Fibroblast of lung (primary cell): ENCODE data around the gene ATG2A. TPM values are rescaled to one million over a fixed set of nuclear protein-coding genes. Genes with fewer than 3 reads are reported as not detected.
A peak's percentile ranks its signal among the peaks of the same experiment; 100 is the strongest.

Source experiments
- DNase-seq, 2 donors: peaks; one replicate each; pipeline versions ENCODE4 v3.0.0 to v3.0.0-alpha.2; 2010; ENCODE audit warnings: low read depth in 2 of 2
- H2AFZ ChIP-seq: 2 replicates; pipeline ENCODE4 v1.5.1; 2012; ENCODE audit warnings: low read length, control low read depth, inconsistent platforms
- H3K27ac ChIP-seq: 2 replicates; pipeline ENCODE4 v1.5.1; 2011; ENCODE audit warnings: low read length, control low read depth; ENCODE audit not compliant: insufficient read depth
- H3K27me3 ChIP-seq: 2 replicates; pipeline ENCODE4 v1.5.1; 2011; ENCODE audit warnings: mild to moderate bottlenecking, low read length; ENCODE audit not compliant: control insufficient read depth, insufficient read depth
- H3K36me3 ChIP-seq: 2 replicates; pipeline ENCODE4 v1.5.1; 2011; ENCODE audit warnings: low read length; ENCODE audit not compliant: control insufficient read depth, insufficient read depth
- H3K4me1 ChIP-seq: 2 replicates; pipeline ENCODE4 v1.5.1; 2011; ENCODE audit warnings: low read length; ENCODE audit not compliant: control insufficient read depth, insufficient read depth; ENCODE audit errors: extremely low read depth
- H3K4me2 ChIP-seq: 2 replicates; pipeline ENCODE4 v1.5.1; 2011; ENCODE audit warnings: low read length, control low read depth; ENCODE audit not compliant: insufficient read depth; ENCODE audit errors: extremely low read depth
- H3K4me3 ChIP-seq, 4 experiments: fragments of 200-600 bp in 1 of 4; sonication (generic) in 1 of 4; replicated peaks in 1 of 4; 2 replicates each; pipeline ENCODE4 v1.5.1; 2011 to 2016; ENCODE audit warnings: low read length in 4 of 4, low read depth in 3 of 4, mild to moderate bottlenecking in 3 of 4, control low read depth in 2 of 4, inconsistent platforms in 1 of 4, mixed read lengths in 1 of 4; ENCODE audit not compliant: insufficient read depth in 1 of 4; ENCODE audit errors: control extremely low read depth in 1 of 4
- H3K79me2 ChIP-seq: 2 replicates; pipeline ENCODE4 v1.5.1; 2012; ENCODE audit warnings: mild to moderate bottlenecking, low read length, inconsistent platforms; ENCODE audit not compliant: control insufficient read depth, insufficient read depth
- H3K9ac ChIP-seq: 2 replicates; pipeline ENCODE4 v1.5.1; 2011; ENCODE audit warnings: mild to moderate bottlenecking, low read length, control low read depth; ENCODE audit not compliant: insufficient read depth
- H3K9me3 ChIP-seq: 2 replicates; pipeline ENCODE4 v1.5.1; 2012; ENCODE audit warnings: low read depth, low read length; ENCODE audit not compliant: control insufficient read depth, insufficient read depth
- H4K20me1 ChIP-seq: 2 replicates; pipeline ENCODE4 v1.5.1; 2011; ENCODE audit warnings: low read length; ENCODE audit not compliant: control insufficient read depth, insufficient read depth; ENCODE audit errors: extremely low read depth
- CTCF ChIP-seq, 2 donors: IDR thresholded peaks in 1 of 2; conservative IDR thresholded peaks in 1 of 2; 1 replicate in 1 of 2; 2 replicates in 1 of 2; pipeline ENCODE4 v1.5.1; 2011 to 2012; ENCODE audit warnings: low read length in 2 of 2, control low read depth in 1 of 2, inconsistent platforms in 1 of 2, low read depth in 1 of 2, mild to moderate bottlenecking in 1 of 2
- EZH2 ChIP-seq: IDR thresholded peaks from 2 replicates; pipeline ENCODE4 v1.5.1; 2012; ENCODE audit warnings: low read length, control low read depth, mild to moderate bottlenecking; ENCODE audit errors: missing control alignments
- polyA plus RNA-seq, 2 donors: library from polyadenylated mRNA; depleted of rRNA in 1 of 2; stranded (reverse) in 1 of 2; unstranded in 1 of 2; fragments of >200 nt; gene quantifications; 2 replicates each; pipeline ENCODE4 v1.2.1, GENCODE V29; 2011 to 2012; ENCODE audit warnings: missing spikeins in 1 of 2
- total RNA-seq: library from RNA; depleted of rRNA; stranded (reverse); fragments of >200 nt; gene quantifications from 2 replicates; pipeline ENCODE4 v1.2.1, GENCODE V29; 2014

ATG2A gene
- total and polyA plus RNA-seq, 2 donors (not counting 1 experiment from before 2014, with no cell fraction given) = 3.1 to 9.9 TPM

DNA sequence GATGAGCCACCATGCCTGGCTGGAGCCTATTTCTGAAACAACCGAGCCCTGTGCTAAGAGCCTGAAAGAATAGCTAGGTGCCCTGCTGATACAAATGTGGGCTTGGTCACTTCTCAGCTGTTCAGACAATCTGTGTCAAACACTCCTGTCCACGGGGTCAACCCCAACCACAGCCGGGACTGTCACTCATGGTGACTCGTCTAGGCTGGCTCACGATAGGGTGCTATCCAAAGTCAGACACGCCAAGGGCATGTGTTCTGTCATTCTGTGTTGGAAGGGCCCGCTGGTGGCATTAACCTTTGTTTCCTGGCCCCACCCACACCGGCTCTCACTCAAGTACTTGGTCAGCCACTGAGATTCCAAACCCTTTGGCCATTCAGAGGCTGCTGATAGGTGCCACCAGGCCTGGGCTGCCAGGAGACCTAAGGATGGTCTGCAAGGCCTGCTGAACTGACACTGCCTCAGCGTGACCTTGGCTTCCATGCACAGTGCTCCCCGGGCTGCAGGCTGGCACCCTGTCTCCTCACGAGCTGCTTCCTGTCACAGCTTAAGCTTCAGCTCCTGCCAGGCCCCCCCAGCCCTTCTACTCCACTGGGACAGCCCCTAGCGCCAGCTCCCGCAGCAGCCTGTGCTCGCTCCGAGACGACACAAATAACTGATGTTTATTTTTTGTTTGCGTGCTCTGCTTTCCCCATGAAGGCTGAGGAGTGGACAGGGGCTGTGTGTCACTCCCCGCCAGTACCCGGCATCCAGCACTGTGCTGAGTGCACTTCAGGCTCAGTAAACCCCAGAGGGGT is 58.3 kb downstream of the ATG2A start:
- Histone ChIP-seq H2AFZ (no peak overlapping the region), H3K79me2 (peaks cover 79% of the 10 kb centered on the region), H3K9me3 (no peaks in the 10 kb centered on the region), H4K20me1 (no peaks in the 10 kb centered on the region), H3K27ac (peak overlapping the region; percentile 22), H3K4me3 (no peak overlapping the region), H3K36me3 (peaks cover 44% of the 10 kb centered on the region), H3K4me1 (peaks cover 54% of the 10 kb centered on the region), H3K27me3 (no peaks in the 10 kb centered on the region), H3K4me2 (no peak overlapping the region), H3K9ac (no peak overlapping the region)
- no peak for DNase-seq
- no peak for TF ChIP-seq EZH2

GRCh38 chr11:64857485-64857884 is 59.5 kb downstream of the ATG2A start:
- Histone ChIP-seq H3K79me2 (peaks cover 73% of the 10 kb centered on the region), H3K27me3 (no peaks in the 10 kb centered on the region), H3K4me1 (peaks cover 44% of the 10 kb centered on the region), H3K4me3 (no peak overlapping the region), H3K36me3 (peaks cover 52% of the 10 kb centered on the region), H3K9me3 (no peaks in the 10 kb centered on the region), H3K9ac (no peak overlapping the region), H4K20me1 (no peaks in the 10 kb centered on the region), H3K27ac (peak overlapping the region; percentile 47), H3K4me2 (no peak overlapping the region), H2AFZ (no peak overlapping the region)
- no peak for DNase-seq
- TF ChIP-seq CTCF (conservative IDR thresholded peaks at IDR 0.05 in 1 of 2, IDR thresholded peaks at IDR 0.05 in 1 of 2; ENCODE audit: low read depth in 1 of 2, low read length in 2 of 2) (no peak), EZH2 (no peak)

- Histone ChIP-seq H3K9ac (peak overlapping the region; percentile 39), H3K27ac (peak overlapping the region; percentile 98), H3K36me3 (peaks cover 56% of the 10 kb centered on the region), H3K4me3 (no peak overlapping the region), H3K4me2 (no peak overlapping the region), H3K79me2 (peaks cover 64% of the 10 kb centered on the region), H4K20me1 (no peaks in the 10 kb centered on the region), H2AFZ (no peak overlapping the region), H3K4me1 (peaks cover 44% of the 10 kb centered on the region), H3K27me3 (no peaks in the 10 kb centered on the region), H3K9me3 (no peaks in the 10 kb centered on the region)
- no peak for TF ChIP-seq EZH2
- no peak for TF ChIP-seq CTCF (conservative IDR thresholded peaks at IDR 0.05 in 1 of 2, IDR thresholded peaks at IDR 0.05 in 1 of 2; ENCODE audit: low read depth in 1 of 2, low read length in 2 of 2)
- DNase-seq = peak; percentile 72 to 81
Observed at GRCh38 chr11:64856382-64857227, 60.4 kb downstream of the ATG2A start.
